ENCODE data around the gene TBX4. TPM values are rescaled to one million over a fixed set of nuclear protein-coding genes. Genes with fewer than 3 reads are reported as not detected.

TBX4 gene
- total RNA-seq, result not detected

GRCh38 chr17:61452301-61453290, at the start of gene TBX4:
Gene TBX4, plus strand, starts transcription at chr17:61452422. Its CDS starts 4,069 bp downstream, at chr17:61456491.
- no peak for DNase-seq

- DNase-seq, result no peak
Observed at GRCh38 chr17:61402978-61403800, 49.0 kb upstream of the TBX4 start.

- no peak for DNase-seq
Observed at GRCh38 chr17:61403801-61404662, 48.2 kb upstream of the TBX4 start.

- no peak for DNase-seq
Observed at GRCh38 chr17:61404663-61404912, 47.6 kb upstream of the TBX4 start.

- no peak for DNase-seq
Observed at GRCh38 chr17:61404913-61405685, 47.1 kb upstream of the TBX4 start.

- DNase-seq, result no peak
Observed at GRCh38 chr17:61405686-61406536, 46.3 kb upstream of the TBX4 start.

- no peak for DNase-seq
Observed at GRCh38 chr17:61406537-61406845, 45.7 kb upstream of the TBX4 start.

GRCh38 chr17:61406971-61407911, 45.0 kb upstream of the TBX4 start:
- no peak for DNase-seq

GRCh38 chr17:61408151-61409041, 43.8 kb upstream of the TBX4 start:
- DNase-seq, result no peak

GRCh38 chr17:61409301-61410112, 42.7 kb upstream of the TBX4 start:
- no peak for DNase-seq

- DNase-seq, result no peak
Observed at GRCh38 chr17:61410141-61411010, 41.8 kb upstream of the TBX4 start.

- DNase-seq, result no peak
Observed at GRCh38 chr17:61411011-61411260, 41.3 kb upstream of the TBX4 start.

- DNase-seq, result no peak
Observed at GRCh38 chr17:61411261-61412142, 40.7 kb upstream of the TBX4 start.

- peak; percentile 67 for DNase-seq
Observed at GRCh38 chr17:61412143-61412859, 39.9 kb upstream of the TBX4 start.
